Cerebellar cortex (tissue), 1 donor: ENCODE results near the gene F11R.
A peak's percentile ranks its signal among the peaks of the same experiment; 100 is the strongest.
"Not testable (repeated sequence)": the region's sequence is repeated elsewhere in the genome, so short reads cannot be mapped to it uniquely, and the experiment has no call there.

Experiments used
- DNase-seq: peaks from one replicate; pipeline ENCODE4 v3.0.0-alpha.2; 2015; ENCODE audit warnings: low spot score

The F11R gene

GRCh38 chr1:161020509-161021164, at the start of gene F11R:
F11R (minus strand) TSS chr1:161021152; CDS start chr1:161021073, 79 bp downstream.
- DNase-seq = peak; percentile 13

GRCh38 chr1:161069731-161070270, 48.8 kb upstream of the F11R start, which contains the start of gene ARHGAP30:
ARHGAP30 (minus strand) TSS chr1:161069891; CDS start chr1:161069624, 267 bp downstream.
- no peak for DNase-seq

- no peak for DNase-seq
Observed at GRCh38 chr1:161069241-161069640, 48.3 kb upstream of the F11R start.

- no peak for DNase-seq
Observed at GRCh38 chr1:161068306-161069234, 47.6 kb upstream of the F11R start.

GRCh38 chr1:161066694-161067093, 45.7 kb upstream of the F11R start:
- no peak for DNase-seq

GRCh38 chr1:161065681-161066080, 44.7 kb upstream of the F11R start:
- DNase-seq = not testable (repeated sequence)

- DNase-seq = not testable (repeated sequence)
Observed at GRCh38 chr1:161063936-161064335, 43.0 kb upstream of the F11R start.

- DNase-seq = no peak
Observed at GRCh38 chr1:161061419-161061818, 40.5 kb upstream of the F11R start.

GRCh38 chr1:161059293-161059692, 38.3 kb upstream of the F11R start:
- DNase-seq = no peak

- no peak for DNase-seq
Observed at GRCh38 chr1:161054805-161055204, 33.9 kb upstream of the F11R start.

- no peak for DNase-seq
Observed at GRCh38 chr1:161054232-161054631, 33.3 kb upstream of the F11R start.

GRCh38 chr1:161052899-161053298, 31.9 kb upstream of the F11R start:
- DNase-seq = no peak

- no peak for DNase-seq
Observed at GRCh38 chr1:161051219-161051618, 30.3 kb upstream of the F11R start.

GRCh38 chr1:161048949-161049722, 28.2 kb upstream of the F11R start:
- no peak for DNase-seq

GRCh38 chr1:161047436-161048420, 26.8 kb upstream of the F11R start:
- DNase-seq = no peak

GRCh38 chr1:161046605-161047228, 25.8 kb upstream of the F11R start:
- no peak for DNase-seq

GRCh38 chr1:161045736-161046604, 25.0 kb upstream of the F11R start, which contains the start of gene USF1:
USF1 (minus strand) TSS chr1:161045977; CDS start chr1:161043275, 2,702 bp downstream.
- peak; percentile 97 for DNase-seq

- DNase-seq = peak; percentile 74
Observed at GRCh38 chr1:161044908-161045735, 24.2 kb upstream of the F11R start.
